Esophagus muscularis mucosa (tissue), 3 donors: Measurements from ENCODE around the gene FAAP20.

Experiments
- CTCF ChIP-seq, 3 experiments: fragments of 200-600 bp in 2 of 3; fragments of 450-650 bp in 1 of 3; sonication (generic) in 2 of 3; IDR thresholded peaks; one replicate each; pipeline ENCODE4 v1.5.1; 2017 to 2019; ENCODE audit warnings: antibody characterized with exemption in 3 of 3, mild to moderate bottlenecking in 2 of 3, moderate library complexity in 1 of 3
- POLR2A ChIP-seq: fragments of 450-650 bp; IDR thresholded peaks from one replicate; pipeline ENCODE4 v1.6.1; 2017; ENCODE audit warnings: antibody characterized with exemption, moderate library complexity, mild to moderate bottlenecking, low read depth

- TF ChIP-seq CTCF (IDR thresholded peaks at IDR 0.05) (no peak), POLR2A (no peak)
These were observed 37.7 kb downstream of the FAAP20 start for GRCh38 chr1:2156866-2157265.
